ENCODE measurements around the gene AQP2. TPM values are rescaled to one million over a fixed set of nuclear protein-coding genes. Genes with fewer than 3 reads are reported as not detected.

AQP2 gene
- total and polyA plus RNA-seq, 2 of the 13 experiments (the other 11 are each of a cell fraction or from before 2014, with no cell fraction given), result not detected

GRCh38 chr12:49952391-49953055 is 2.0 kb downstream of the AQP2 start:
- Histone ChIP-seq H3K4me1 (ENCODE audit: insufficient read depth, low read length) (no peaks in the 10 kb centered on the region), H3K27me3 (ENCODE audit: control insufficient read depth in 1 of 2, insufficient read depth in 2 of 2, low read length in 2 of 2) (peaks cover 7 to 34% of the 10 kb centered on the region in 2 experiments; a peak in 3 of 5 replicates), H2AFZ (ENCODE audit: low read length) (no peak overlapping the region), H3K79me2 (ENCODE audit: insufficient read depth, low read length) (no peaks in the 10 kb centered on the region), H3K36me3 (replicated peaks in 1 of 2; ENCODE audit: control insufficient read depth in 1 of 2, insufficient read depth in 2 of 2, low read length in 2 of 2) (no peaks in the 10 kb centered on the region), H3K4me2 (ENCODE audit: low read depth, low read length) (no peak overlapping the region), H3K4me3 (replicated peaks in 1 of 3; ENCODE audit: insufficient read depth in 1 of 3, low read depth in 2 of 3, low read length in 3 of 3) (no peak overlapping the region), H3K9me3 (ENCODE audit: low read length) (no peaks in the 10 kb centered on the region), H4K20me1 (ENCODE audit: insufficient read depth, low read length) (no peaks in the 10 kb centered on the region), H3K27ac (ENCODE audit: extremely low read length, insufficient read depth, low read length) (no peak overlapping the region), H3K9ac (ENCODE audit: insufficient read depth, low read depth, low read length) (no peak overlapping the region)
- no peak for TF ChIP-seq ZNF644 (CRISPR knock-in tag; IDR thresholded peaks at IDR 0.05; ENCODE audit: low read depth)
- no peak for TF ChIP-seq ZNF180 (CRISPR knock-in tag; IDR thresholded peaks at IDR 0.05; ENCODE audit: borderline replicate concordance, low read depth)
- no peak for TF ChIP-seq ZBTB49 (CRISPR knock-in tag; IDR thresholded peaks at IDR 0.05; ENCODE audit: borderline replicate concordance)
- TF ChIP-seq YY1 (IDR thresholded peaks at IDR 0.05; ENCODE audit: insufficient read depth, insufficient replicate concordance, low read depth, low read length), result no peak
- no peak for TF ChIP-seq ZNF770 (CRISPR knock-in tag; IDR thresholded peaks at IDR 0.05)
- TF ChIP-seq ZNF788 (CRISPR knock-in tag; IDR thresholded peaks at IDR 0.05; ENCODE audit: borderline replicate concordance), result no peak
- TF ChIP-seq ZNF614 (CRISPR knock-in tag; IDR thresholded peaks at IDR 0.05; ENCODE audit: borderline replicate concordance), result no peak
- no peak for TF ChIP-seq CC2D1A (CRISPR knock-in tag; IDR thresholded peaks at IDR 0.05)
- no peak for TF ChIP-seq ZNF230 (CRISPR knock-in tag; IDR thresholded peaks at IDR 0.05)
- TF ChIP-seq ZNF414 (CRISPR knock-in tag; IDR thresholded peaks at IDR 0.05), result no peak
- TF ChIP-seq HDAC1 (CRISPR knock-in tag; IDR thresholded peaks at IDR 0.05), result no peak
- TF ChIP-seq PRDM4 (CRISPR knock-in tag; IDR thresholded peaks at IDR 0.05; ENCODE audit: borderline replicate concordance), result no peak
- no CpG with 5 or more reads among the region's 1 CpG for WGBS (ENCODE audit: low lambda C conversion rate)
- DNase-seq (ENCODE audit: low spot score) (no peak), FAIRE-seq (no peak), ATAC-seq (no peak)
- ChIA-PET POLR2A (no interaction called here), CTCF (ENCODE audit: low intra/inter-chr PET ratio, low total read pairs) (no interaction called here)
- BruUV-seq (replicated peaks), result no TSS peak
- intact Hi-C loops (cut with micrococcal nuclease; ENCODE audit: unreplicated experiment) (no loop called here), in situ Hi-C loops (cut with HindIII; ENCODE audit: extremely low pct_ligation_motif_present, low pct_unique_long_range_greater_than_20kb) (no loop called here)

All from HepG2 (cell line).